HG03108 (cell line): ENCODE measurements around the gene OXGR1.
A peak's percentile ranks its signal among the peaks of the same experiment; 100 is the strongest.
"Not testable (repeated sequence)": the region's sequence is repeated elsewhere in the genome, so short reads cannot be mapped to it uniquely, and the experiment has no call there.

Experiments
- ATAC-seq: cut with Tn5 transposase; IDR thresholded peaks from one replicate; pipeline ENCODE4 v1.9.1; 2021; ENCODE audit warnings: moderate library complexity; ENCODE audit not compliant: unreplicated experiment

The OXGR1 gene

GRCh38 chr13:96994017-96994857 lies at the start of gene OXGR1:
Gene OXGR1, minus strand, starts transcription at chr13:96994476. Its CDS starts 6,717 bp downstream, at chr13:96987759.
- ATAC-seq = no peak

DNA sequence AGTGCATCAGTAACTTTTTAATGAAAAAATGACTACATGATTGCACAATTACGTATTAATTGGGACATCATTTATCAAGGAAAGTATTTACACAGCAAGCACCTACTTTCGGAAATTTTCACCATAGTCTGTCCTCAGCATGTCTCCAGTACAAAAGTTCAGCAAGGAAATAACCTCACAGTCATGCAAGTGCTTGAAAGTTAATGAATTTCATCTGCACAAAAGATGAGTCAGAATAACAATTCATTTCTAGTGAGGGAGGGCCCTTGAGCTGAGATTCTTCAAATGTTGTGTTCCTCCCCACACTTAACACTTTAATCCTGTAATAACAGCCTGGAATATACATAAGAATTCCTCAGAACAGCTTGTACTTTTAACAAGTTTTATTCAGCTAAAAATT lies 49.0 kb upstream of the OXGR1 start:
- ATAC-seq = no peak

DNA sequence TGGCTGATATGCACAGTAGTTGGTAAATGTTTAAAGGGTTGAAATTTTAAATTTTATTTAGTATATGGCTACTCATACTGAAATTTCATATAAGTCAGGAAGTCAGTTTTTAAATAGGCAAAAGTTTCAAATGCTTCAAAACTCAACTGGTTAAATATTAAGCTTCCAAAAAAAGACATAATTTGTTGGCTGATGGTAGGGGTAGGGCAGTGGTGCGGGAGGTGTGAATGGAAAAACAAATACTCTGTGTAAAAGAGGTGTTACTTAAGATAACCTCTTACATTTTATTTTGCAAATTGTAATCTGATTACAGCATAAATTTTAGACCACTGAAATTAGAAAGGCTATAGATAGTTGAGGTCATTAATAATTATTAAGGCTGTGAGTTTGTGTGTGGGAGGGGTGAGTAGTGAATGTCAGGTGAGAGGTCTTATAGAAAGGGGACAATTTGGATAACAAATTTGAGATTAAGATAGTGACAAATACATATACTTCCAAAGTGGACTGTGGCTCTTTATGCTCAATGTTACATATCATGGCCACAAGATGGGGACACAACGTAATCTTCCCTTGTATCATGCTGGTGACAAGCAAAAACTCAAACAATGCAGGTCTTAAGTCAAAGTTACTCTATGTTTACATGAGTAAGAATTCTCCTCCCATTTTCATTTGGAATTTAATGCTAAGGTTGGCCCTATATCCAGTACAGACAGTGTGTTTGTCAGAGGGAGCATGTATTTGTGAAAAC lies 36.6 kb upstream of the OXGR1 start:
- ATAC-seq = no peak

GRCh38 chr13:97028441-97029299 lies 34.4 kb upstream of the OXGR1 start:
- ATAC-seq = no peak

DNA sequence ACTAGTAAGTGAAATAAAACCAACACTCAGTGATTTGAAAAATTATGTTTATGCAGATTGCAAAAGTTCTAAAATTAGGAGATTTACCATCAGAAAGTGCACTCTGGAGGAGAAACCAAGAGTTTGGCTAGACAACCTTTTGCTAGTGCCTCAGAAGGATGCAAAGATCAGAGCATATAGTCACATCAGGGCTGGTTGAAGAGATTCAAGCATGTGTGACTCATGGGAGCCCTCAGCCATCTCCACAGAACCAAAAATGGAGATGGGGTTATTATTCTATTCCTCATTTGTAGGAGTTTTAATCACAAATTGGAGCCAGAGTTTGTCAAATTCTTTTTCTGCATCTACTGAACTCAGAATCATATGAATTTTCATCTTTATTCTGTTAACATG lies 32.9 kb upstream of the OXGR1 start:
- ATAC-seq = no peak

DNA sequence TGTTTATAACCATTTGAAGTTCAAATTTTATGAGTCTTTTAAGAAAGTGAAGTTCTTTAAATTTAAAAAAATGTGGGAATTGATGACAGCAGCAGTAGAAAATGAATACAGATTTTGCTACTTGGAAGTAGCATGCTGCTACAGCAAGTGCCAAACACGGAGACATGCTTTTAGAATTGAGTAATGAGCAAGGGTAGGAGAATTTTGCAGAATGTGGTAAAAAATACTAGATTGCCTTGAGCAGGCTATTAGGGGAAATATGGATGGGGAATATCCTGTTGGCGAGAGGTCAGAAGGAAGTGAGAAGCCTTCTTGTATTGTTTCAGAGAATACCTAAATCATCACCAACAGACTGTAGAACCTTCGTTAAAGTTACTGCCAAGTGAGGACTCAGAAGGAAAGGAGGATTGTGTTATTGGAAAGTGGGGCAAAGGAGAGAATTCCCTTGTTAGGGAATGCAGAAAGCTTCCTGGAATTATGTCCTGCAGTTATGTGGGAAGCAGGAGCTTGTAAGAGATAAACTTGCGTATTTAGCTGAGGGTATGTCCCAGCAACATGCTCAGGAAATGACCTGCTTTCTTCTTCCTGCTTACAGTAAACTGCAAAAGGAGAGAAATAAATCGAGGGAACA lies 32.4 kb upstream of the OXGR1 start:
- ATAC-seq = no peak

GRCh38 chr13:97023812-97024211 lies 29.5 kb upstream of the OXGR1 start:
- not testable (repeated sequence) for ATAC-seq

GRCh38 chr13:97023117-97023516 lies 28.8 kb upstream of the OXGR1 start:
- no peak for ATAC-seq

- no peak for ATAC-seq
Measured at GRCh38 chr13:97021241-97021640, 27.0 kb upstream of the OXGR1 start.

GRCh38 chr13:97020689-97021240 lies 26.5 kb upstream of the OXGR1 start:
- no peak for ATAC-seq

DNA sequence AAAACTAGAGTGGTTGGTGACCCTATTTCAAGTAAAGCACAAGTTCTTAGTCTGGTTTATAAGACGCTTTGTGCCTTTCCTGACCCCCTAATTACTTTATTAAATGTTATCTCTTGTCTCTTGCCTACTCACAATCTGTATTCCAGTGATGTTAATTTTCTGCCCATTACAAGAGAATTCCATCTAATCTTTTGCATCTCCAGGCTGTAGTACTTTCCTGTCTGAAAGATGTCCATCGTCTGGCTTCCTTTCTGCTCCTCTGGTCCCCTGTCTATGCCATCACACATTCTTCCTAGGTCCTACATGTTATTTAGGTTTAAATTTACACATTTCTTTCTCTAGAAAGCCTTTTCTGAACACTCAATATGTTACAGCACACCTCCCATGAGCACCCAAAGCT lies 25.9 kb upstream of the OXGR1 start:
- no peak for ATAC-seq

GRCh38 chr13:97019236-97019635 lies 25.0 kb upstream of the OXGR1 start:
- ATAC-seq = no peak

- peak; percentile 81 for ATAC-seq
Measured at GRCh38 chr13:97018029-97018819, 23.9 kb upstream of the OXGR1 start.

GRCh38 chr13:97017322-97017721 lies 23.0 kb upstream of the OXGR1 start:
- no peak for ATAC-seq

- no peak for ATAC-seq
Measured at GRCh38 chr13:97015661-97016350, 21.5 kb upstream of the OXGR1 start.

- ATAC-seq = no peak
Measured at GRCh38 chr13:97012251-97013048, 18.2 kb upstream of the OXGR1 start.

DNA sequence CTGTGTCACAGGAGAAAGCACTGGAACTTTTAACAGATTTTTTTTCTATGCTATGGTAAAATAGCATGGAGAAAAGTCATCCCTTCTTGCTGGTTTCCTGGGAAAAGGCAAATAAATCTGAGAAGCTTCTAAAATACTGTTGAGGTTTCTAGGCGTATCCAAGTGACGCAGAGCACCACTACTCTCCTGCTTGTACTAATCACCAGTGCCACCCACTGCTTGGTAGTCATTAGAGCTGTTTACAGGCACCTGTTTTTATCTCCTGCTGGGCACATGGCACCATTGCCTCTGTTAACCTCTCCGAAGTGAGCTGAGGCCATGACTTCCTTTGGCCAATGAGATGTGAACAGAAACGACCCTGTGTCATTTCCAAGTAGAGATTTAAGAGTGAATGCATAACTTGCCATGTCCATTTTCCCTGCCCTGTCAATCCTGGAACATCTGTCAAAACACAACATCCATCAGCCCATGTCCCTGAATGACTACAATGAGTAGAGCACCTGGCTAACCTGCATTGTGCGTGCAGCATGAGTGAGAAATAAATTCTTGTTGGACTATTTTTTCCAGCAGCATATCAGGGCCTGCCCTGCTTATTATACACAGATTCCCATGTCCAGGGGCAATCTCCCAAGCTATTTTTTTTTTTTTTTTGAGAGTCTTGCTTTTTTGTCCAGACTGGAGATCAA lies 17.3 kb upstream of the OXGR1 start:
- no peak for ATAC-seq

- no peak for ATAC-seq
Measured at GRCh38 chr13:97008643-97009042, 14.4 kb upstream of the OXGR1 start.
